Lower lobe of right lung (tissue), 2 donors: Measurements from ENCODE around the gene PTPRD. TPM values are rescaled to one million over a fixed set of nuclear protein-coding genes. Genes with fewer than 3 reads are reported as not detected.
"Not testable (repeated sequence)": the region's sequence is repeated elsewhere in the genome, so short reads cannot be mapped to it uniquely, and the experiment has no call there.

Source experiments
- ATAC-seq, 2 donors: fragments of 200-7000 bp; cut with Tn5 transposase; one replicate each; pipeline ENCODE4 v1.9.1; 2020 to 2022; ENCODE audit warnings: mild to moderate bottlenecking in 2 of 2, moderate library complexity in 2 of 2
- DNase-seq: peaks from one replicate; pipeline ENCODE4 v3.0.0-alpha.2; 2020
- H3K27ac ChIP-seq: fragments of 200-600 bp; one replicate; pipeline ENCODE4 v1.8.0; 2022
- H3K27me3 ChIP-seq: fragments of 200-600 bp; one replicate; pipeline ENCODE4 v1.8.0; 2022; ENCODE audit warnings: low read depth
- H3K36me3 ChIP-seq: fragments of 200-600 bp; one replicate; pipeline ENCODE4 v1.8.0; 2022; ENCODE audit warnings: mild to moderate bottlenecking
- H3K4me1 ChIP-seq: fragments of 200-600 bp; one replicate; pipeline ENCODE4 v1.8.0; 2022
- H3K4me3 ChIP-seq: fragments of 200-600 bp; one replicate; pipeline ENCODE4 v1.8.0; 2022; ENCODE audit warnings: mild to moderate bottlenecking
- H3K9me3 ChIP-seq: fragments of 200-600 bp; one replicate; pipeline ENCODE4 v1.8.0; 2022
- CTCF ChIP-seq: fragments of 200-600 bp; IDR thresholded peaks from one replicate; pipeline ENCODE4 v1.8.0; 2022; ENCODE audit warnings: antibody characterized with exemption, mild to moderate bottlenecking
- intact Hi-C: fragments of 100-400 bp; cut with DNase I; formaldehyde crosslinking; loops from one replicate; pipeline ENCODE4 v1.11.0; 2022
- total RNA-seq: library from RNA; stranded (reverse); fragmentation: NEBNext Ultra II Directional; extraction: Animal tissue kit (Norgen Biotek cat#: 25700); gene quantifications from one replicate; pipeline ENCODE4 v1.2.1, GENCODE V29; 2021
- donor health status: DM: no; HTN: yes; CAD: no; lungs with severe emphysema.

Gene PTPRD
- total RNA-seq, 1 donor from 2014 or later: 17.2 TPM

GRCh38 chr9:8701904-8702303, 1910.9 kb downstream of the PTPRD start:
- DNase-seq: no peak
- no peaks in the 10 kb centered on the region for H3K36me3 ChIP-seq
- H3K27ac ChIP-seq: no peak overlapping the region
- no peak for ATAC-seq
- H3K27me3 ChIP-seq: no peaks in the 10 kb centered on the region
- no peaks in the 10 kb centered on the region for H3K9me3 ChIP-seq
- no peak for TF ChIP-seq CTCF
- no peaks in the 10 kb centered on the region for H3K4me1 ChIP-seq
- intact Hi-C loops: no loop called here
- H3K4me3 ChIP-seq: no peak overlapping the region

- ATAC-seq, H3K9me3 ChIP-seq, H3K4me3 ChIP-seq, H3K27me3 ChIP-seq, H3K4me1 ChIP-seq, H3K27ac ChIP-seq, intact Hi-C loops, H3K36me3 ChIP-seq, DNase-seq: not testable (repeated sequence)
Observed at GRCh38 chr9:8697565-8697964, 1915.2 kb downstream of the PTPRD start.

GRCh38 chr9:8696516-8696915, 1916.3 kb downstream of the PTPRD start:
- DNase-seq (no peak), ATAC-seq (no peak)
- Histone ChIP-seq H3K27me3 (no peaks in the 10 kb centered on the region), H3K9me3 (no peaks in the 10 kb centered on the region), H3K4me1 (no peaks in the 10 kb centered on the region), H3K27ac (no peak overlapping the region), H3K4me3 (no peak overlapping the region), H3K36me3 (no peaks in the 10 kb centered on the region)
- TF ChIP-seq CTCF: no peak
- intact Hi-C loops: no loop called here

- H3K4me1 ChIP-seq: no peaks in the 10 kb centered on the region
- no peak overlapping the region for H3K4me3 ChIP-seq
- no peaks in the 10 kb centered on the region for H3K27me3 ChIP-seq
- H3K27ac ChIP-seq: no peak overlapping the region
- DNase-seq: no peak
- intact Hi-C loops: no loop called here
- H3K36me3 ChIP-seq: no peaks in the 10 kb centered on the region
- no peak for ATAC-seq
- H3K9me3 ChIP-seq: no peaks in the 10 kb centered on the region
- no peak for TF ChIP-seq CTCF
Observed at GRCh38 chr9:8694983-8695588, 1917.7 kb downstream of the PTPRD start.

GRCh38 chr9:8693464-8693863, 1919.3 kb downstream of the PTPRD start:
- H3K27ac ChIP-seq: no peak overlapping the region
- no peaks in the 10 kb centered on the region for H3K9me3 ChIP-seq
- no peak overlapping the region for H3K4me3 ChIP-seq
- no peak for DNase-seq
- H3K4me1 ChIP-seq: no peaks in the 10 kb centered on the region
- no peak for ATAC-seq
- H3K36me3 ChIP-seq: no peaks in the 10 kb centered on the region
- intact Hi-C loops: no loop called here
- no peak for TF ChIP-seq CTCF
- no peaks in the 10 kb centered on the region for H3K27me3 ChIP-seq

GRCh38 chr9:8686516-8686915, 1926.3 kb downstream of the PTPRD start:
- intact Hi-C loops: no loop called here
- no peaks in the 10 kb centered on the region for H3K27me3 ChIP-seq
- no peak overlapping the region for H3K27ac ChIP-seq
- no peaks in the 10 kb centered on the region for H3K4me1 ChIP-seq
- TF ChIP-seq CTCF: no peak
- no peaks in the 10 kb centered on the region for H3K36me3 ChIP-seq
- no peak for ATAC-seq
- no peaks in the 10 kb centered on the region for H3K9me3 ChIP-seq
- DNase-seq: no peak
- H3K4me3 ChIP-seq: no peak overlapping the region
